GM18502 (cell line): ENCODE data around the gene PCDH9.

Experiments
- ATAC-seq: cut with Tn5 transposase; IDR thresholded peaks from one replicate; pipeline ENCODE4 v1.9.1; 2021; ENCODE audit warnings: mild to moderate bottlenecking; ENCODE audit not compliant: unreplicated experiment, poor library complexity

The PCDH9 gene

DNA sequence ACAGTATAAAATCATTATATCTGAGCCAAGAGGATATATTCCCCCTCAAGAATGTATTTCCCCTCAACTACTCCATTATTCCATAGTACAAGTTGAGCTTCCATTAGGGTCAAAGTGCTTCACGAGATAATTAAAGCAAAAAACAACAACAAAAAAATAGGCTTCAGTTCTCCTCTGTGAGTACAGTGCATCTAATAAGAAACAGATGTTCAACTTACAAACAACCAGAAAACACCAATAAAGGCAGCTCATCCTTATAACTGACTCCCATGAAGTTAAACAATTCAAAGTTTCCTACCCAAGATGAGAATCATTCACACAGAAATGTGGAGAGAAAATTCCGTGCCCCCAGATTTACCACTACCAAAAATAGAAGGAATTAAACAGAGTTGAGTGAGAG lies 854.4 kb downstream of the PCDH9 start:
- ATAC-seq = no peak

DNA sequence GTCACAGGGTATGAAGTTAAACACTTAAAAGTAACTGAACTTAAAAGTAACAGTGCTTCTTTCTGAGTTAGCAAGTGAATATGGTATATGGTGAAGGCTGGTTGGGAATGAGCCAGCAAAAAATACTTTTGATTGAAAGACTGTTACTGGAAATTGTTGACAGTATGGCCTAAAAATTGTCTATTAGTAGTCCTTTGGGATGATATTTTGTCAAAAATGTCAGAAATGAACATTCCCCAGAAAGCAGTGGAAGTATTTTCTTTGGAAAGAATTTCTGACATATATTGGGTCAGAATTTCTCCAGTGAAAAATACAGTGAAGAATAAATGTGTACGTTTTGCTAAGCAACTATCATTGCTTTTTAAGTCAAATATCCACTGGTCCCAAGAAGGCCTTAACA lies 860.5 kb downstream of the PCDH9 start:
- no peak for ATAC-seq

GRCh38 chr13:66367356-66367755 lies 862.8 kb downstream of the PCDH9 start:
- ATAC-seq = no peak

GRCh38 chr13:66365101-66365500 lies 865.0 kb downstream of the PCDH9 start:
- no peak for ATAC-seq

DNA sequence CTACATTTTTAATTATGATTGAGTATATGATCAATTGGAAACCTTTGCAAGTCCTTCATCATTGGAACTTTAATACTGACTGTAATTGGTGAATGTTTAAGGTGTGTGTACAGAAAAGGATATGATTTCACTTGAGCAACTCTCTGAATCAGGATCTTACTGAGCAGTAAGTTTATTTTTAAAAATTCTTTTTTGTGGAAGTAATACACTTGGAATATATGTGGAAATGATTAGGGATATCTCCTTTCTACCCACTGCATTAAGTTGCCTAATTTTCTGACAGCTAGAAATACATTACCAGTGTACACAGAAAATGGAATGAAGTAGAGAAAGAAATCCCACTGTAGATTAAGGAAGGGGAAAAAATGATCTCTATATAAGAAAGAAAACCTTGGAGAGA lies 865.8 kb downstream of the PCDH9 start:
- no peak for ATAC-seq

DNA sequence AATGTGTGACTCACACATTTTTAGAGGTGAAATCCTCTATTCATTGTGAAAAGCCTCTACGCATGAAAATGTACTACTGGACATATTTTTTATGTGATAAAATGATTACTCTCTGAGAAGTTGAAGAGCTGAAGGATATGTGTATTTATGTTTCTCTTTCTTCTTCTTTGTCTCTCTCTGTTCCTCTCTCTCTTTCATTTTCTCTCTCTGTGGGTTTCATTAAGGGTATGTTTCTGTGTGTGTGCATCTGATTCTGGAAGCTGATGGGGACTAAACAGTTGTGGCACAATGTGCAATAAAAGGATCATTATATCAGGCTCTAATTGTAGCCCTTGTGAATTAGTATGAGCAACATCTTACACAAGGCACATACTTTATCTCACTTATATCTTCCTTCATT lies 867.7 kb downstream of the PCDH9 start:
- ATAC-seq = no peak

DNA sequence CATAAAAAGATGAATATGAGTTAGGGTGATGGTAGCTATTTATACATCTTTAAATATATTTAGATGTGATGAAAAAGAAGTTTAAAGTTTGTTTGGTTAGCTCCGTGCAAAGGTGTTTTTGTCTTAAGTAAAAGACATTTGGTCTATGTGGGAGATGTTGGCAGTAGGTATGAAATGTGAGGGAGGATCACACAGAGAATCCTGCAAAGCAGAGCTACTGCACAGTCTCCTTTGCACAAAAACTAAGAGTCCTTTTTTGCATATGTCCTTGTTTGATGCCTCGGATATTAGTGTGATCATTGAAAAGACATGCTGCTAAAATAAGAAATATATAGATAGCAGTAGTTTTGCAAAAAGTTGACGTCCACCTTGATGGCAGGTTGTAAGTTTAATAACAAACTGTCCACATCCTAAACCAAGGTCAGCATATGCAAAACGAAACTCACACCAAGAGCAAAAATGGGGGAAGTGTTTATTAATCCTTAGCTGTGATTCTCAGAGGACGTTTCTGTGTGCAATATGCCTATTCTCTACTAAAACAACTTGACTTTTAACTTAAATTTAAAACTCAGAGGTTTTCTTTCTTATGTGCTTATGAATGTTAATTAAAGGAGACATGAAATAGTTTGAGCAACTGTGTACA lies 870.1 kb downstream of the PCDH9 start:
- no peak for ATAC-seq

- ATAC-seq = no peak
Measured at GRCh38 chr13:66359393-66359792, 870.7 kb downstream of the PCDH9 start.

- ATAC-seq = no peak
Measured at GRCh38 chr13:66358564-66358963, 871.6 kb downstream of the PCDH9 start.

GRCh38 chr13:66357463-66357862 lies 872.7 kb downstream of the PCDH9 start:
- ATAC-seq = no peak

GRCh38 chr13:66354879-66355751 lies 875.0 kb downstream of the PCDH9 start:
- ATAC-seq = no peak

DNA sequence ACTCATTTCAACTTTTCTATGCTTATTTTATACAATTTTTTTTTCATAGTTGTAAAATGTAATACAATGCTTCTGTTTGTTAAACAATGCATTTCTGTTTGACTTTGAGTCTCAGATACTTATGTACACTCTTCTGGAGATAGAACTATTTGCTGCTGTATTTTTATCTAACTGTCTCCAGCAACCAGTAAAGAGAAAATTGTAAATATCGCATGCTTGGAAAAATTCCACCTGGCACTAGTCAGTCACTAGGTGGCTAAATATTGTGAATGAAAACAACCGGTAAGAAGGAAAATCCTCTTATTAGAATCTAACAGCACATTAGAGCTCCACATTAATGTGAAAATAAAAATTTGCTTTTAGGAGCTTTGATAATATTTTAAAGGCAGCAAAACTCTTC lies 876.5 kb downstream of the PCDH9 start:
- ATAC-seq = no peak

DNA sequence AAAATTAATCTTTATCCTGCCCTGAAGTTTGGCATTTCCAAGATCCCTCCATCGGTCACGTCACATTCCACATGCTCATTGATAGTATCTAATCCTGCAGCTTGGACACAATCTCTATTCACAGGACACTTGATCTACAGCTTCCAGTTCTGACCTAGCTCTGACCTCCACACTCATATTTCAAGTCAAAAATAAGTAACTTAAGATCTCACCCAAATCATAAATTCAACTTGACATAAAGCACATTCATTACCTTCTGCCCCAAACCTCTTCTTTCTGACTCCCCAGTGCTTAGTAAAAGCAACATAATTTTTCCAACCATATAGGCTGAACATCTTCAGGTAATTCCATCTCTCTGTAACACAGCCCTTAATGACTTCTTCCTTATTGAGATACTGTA lies 880.2 kb downstream of the PCDH9 start:
- ATAC-seq = no peak

- ATAC-seq = no peak
Measured at GRCh38 chr13:66348745-66349690, 881.1 kb downstream of the PCDH9 start.

DNA sequence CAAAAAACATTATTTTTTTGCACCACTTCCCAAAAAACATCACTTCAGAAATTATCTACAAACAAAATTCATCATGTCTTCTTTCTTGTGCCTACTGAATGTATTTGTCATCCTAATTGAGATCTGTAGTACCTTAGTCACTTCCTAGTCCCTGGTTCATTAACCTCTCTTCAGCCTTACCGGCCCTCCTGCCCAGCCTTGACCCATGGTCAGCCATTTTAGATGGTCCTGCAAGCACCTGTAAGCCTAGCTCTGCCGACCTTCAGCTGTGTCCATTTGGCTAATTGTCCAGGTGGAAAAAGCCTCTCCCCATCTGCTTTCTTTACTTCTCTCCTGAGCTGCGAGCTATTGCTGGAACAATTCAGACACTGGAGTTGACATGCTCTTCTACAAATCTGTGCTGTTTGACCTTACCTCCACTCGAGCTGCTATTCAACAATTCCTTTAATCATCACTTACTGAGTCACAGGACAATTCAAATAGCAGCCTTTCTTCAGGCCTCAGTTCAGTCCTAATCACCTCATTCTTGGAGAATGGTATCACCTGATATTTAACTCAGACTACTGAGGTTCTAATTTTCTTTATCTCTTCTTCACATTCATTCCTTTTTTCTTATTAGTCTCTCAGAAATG lies 882.5 kb downstream of the PCDH9 start:
- ATAC-seq = no peak

DNA sequence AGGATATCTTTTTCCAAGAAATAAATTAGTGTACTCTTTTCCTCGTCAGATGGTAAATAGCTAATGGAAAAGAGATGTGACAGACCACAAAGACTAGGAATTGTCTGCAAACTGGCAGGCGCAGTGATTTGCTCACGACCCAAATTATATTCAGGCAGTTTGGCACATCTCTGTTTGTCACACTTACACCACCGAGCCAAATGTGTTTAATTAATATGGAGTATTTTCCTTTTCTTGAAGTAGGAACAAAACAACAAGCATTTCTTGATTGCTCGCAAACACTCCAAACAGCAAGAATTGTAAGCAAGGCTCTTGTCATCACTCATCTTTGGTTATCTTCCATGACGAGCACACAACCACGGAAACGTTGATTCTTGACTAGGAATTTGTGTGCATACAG lies 884.2 kb downstream of the PCDH9 start:
- no peak for ATAC-seq

- ATAC-seq = no peak
Measured at GRCh38 chr13:66345518-66345810, 884.7 kb downstream of the PCDH9 start.

DNA sequence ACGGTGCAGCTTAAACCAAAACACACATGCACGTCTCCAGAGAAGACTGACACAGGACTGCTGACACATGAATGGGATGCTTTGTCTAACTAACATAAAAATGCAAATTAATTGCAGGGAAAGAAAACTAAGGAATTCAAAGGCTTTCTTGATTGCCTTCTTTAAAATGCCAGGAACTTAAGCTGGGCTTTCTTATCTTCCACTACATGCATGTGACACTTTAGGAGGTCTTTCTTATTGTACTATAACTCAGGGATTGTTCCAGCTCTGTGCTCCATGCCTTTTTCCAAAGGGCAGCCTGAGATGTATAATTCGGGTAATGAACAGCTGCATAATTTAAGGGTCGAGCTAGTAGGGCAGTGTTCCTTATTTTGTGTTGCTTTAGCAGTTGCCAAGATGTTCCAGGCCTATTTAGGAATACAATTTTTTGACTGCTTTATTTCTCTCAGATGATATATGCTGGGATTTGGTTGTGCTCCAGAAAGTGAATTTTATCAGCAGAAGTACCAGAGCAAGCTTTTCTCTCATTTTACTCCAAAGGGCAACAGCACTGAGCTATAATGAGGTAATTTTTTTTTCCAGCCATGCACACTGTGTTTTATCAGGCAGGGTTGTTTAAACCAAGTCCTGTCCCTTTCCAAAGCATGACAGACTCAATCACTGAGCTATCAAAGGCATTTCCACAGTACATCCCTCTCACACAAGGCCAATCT lies 885.2 kb downstream of the PCDH9 start:
- ATAC-seq = no peak

- no peak for ATAC-seq
Measured at GRCh38 chr13:66343224-66343828, 886.8 kb downstream of the PCDH9 start.
